Activated naive CD4-positive, alpha-beta T cell (primary cell): ENCODE data around the gene BSPRY.
"Not testable (repeated sequence)": the region's sequence is repeated elsewhere in the genome, so short reads cannot be mapped to it uniquely, and the experiment has no call there.

Experiments
- DNase-seq, 4 experiments: peaks; one replicate each; lab custom pipeline; 2025; lab: John Stamatoyannopoulos, UW

BSPRY gene

DNA sequence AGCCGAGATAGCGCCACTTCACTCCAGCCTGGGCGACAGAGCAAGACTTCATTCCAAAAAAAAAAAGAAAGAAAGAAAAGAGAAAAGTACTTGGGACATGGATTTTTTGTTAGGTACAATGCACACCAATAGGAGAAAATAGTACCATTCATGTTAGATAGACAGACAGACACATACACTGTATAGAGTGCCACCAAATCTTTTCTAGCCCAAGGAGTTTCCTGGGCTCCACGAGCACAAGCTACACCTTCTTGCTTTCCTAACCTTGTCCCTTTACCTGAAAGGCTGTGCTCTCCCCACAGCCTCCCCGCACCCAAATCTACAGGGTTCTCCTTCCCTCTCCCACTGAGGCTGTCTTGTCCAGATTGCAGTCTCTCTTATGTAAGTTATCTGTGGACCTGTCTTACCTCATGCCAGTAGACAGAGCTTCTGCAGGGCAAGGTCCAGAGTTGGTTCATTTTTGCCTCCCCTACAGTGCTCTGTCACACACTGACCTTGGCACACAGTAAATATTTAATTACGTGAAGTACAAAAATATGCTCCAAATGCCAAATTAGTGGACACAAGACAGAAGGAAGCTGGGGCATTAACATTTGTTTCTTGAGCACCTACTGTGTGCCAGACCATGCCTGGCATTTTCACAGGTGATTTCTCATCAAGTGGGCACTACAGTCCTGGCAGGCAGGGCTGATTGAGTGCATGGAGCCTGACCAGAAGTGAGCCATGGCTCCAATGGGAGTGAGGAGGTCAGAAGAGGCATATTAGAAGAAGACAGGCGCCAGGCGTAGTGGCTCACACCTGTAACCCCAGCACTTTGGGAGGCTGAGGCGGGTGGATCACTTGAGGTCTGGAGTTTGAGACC, 45.9 kb downstream of the BSPRY start:
- no peak for DNase-seq

DNA sequence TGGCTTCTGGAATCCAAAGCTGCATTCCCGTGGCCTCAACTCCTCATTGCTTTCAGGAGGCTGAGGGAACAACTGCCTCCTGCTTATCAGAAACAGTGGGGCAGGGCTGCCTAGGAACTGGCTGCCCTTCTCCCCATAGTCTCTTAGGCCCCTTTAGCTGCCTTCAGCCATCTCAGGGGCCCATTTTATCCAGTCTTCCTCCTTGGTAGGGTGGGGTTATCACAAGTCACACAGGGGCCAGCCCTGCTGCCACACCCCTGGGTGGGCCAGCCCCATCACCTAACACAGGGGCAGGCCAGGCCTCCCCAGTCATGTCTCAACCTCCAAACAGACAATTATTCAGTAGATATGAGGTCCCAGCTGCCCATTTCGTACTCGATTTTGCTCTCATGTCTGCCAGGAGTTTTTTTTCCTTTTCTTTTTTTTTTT, 47.9 kb downstream of the BSPRY start:
- no peak for DNase-seq

DNA sequence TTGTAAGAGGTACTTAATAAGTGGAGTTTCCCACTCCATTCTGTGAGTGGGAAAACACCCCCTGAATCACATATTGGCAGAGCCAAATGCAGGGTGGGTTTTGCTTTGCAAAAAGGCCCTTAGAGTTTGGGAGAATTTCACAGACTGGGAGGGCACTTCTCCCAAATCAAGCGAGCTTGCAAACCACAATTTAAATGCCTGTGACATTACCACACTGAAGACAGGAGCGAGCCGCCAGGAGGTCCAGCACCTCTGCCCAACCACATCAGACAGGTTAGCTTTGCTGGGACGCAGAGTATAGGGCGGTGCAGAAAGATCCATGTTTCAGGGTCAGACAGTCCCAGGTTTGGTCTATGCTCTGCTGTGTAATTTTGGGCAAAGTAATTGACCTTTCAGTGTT, 49.5 kb downstream of the BSPRY start:
- no peak for DNase-seq

GRCh38 chr9:113399646-113400200, 50.4 kb downstream of the BSPRY start:
- no peak for DNase-seq

- DNase-seq: peak; percentile 97 to 100 (median 99)
These were observed 51.9 kb downstream of the BSPRY start, which contains the start of gene ALAD for GRCh38 chr9:113401027-113401792. ALAD (minus strand) TSS chr9:113401284; CDS start chr9:113393559, 7,725 bp downstream.

DNA sequence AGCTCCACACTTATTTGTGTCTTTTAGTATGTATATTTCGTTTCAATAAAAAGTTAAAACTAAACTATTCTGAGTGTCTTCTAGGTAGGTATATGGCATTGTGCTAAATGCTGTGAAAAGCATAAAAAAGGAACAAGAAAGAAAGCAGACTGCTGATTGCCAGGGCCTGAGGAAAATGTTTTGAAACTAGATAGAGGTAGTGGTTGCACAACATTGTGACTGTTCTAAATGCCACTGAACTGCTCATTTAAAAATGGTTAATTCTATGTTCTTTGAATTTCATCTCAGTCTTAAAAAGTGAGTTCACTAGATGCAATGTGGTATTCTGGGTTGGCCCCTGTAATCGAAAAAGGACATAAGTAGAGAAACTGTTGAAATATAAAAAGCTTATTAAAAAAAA, 54.3 kb downstream of the BSPRY start:
- no peak for DNase-seq

DNA sequence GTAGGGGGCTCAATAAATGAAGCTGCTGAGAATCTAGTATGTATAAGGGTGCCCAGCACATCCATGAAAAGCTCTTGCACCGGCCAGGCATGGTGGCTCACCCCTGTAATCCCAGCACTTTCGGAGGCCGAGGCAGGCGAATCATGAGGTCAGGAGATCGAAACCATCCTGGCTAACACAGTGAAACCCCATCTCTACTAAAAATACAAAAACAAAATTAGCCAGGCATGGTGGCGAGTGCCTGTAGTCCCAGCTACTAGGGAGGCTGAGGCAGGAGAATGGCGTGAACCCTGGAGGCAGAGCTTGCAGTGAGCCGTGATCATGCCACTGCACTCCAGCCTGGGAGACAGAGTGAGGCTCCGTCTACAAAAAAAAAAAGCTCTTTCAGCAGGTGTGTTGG, 57.0 kb downstream of the BSPRY start:
- not testable (repeated sequence) for DNase-seq

DNA sequence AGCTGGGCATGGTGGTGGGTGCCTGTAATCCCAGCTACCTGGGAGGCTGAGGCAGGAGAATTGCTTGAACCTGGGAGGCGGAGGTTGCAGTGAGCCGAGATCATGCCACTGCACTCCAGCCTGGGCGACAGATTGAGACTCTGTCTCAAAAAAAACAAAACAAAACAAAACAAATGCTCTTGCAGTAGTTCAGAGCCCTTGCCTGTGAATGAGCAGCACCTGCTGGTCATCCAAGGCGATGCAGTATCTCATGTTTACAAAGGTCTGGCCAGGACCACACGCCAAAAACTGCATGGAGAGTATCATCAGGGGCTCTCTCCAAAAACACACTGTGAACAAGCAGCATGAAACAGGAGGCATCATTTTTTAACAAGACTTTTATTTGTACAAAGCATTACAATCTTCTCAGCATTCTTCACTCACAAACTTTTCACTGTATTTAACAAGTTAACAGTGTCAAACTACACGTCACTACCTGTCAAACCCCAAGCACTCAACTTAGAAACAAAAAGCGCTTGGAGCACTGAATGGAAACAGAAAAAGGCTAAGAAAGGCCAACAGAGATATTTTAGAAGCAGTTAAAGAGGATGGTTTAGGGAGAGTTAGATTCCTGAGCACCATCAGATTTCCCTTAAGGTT, 57.7 kb downstream of the BSPRY start:
- DNase-seq: peak in 2 of 4 experiments; percentile 3 to 43

DNA sequence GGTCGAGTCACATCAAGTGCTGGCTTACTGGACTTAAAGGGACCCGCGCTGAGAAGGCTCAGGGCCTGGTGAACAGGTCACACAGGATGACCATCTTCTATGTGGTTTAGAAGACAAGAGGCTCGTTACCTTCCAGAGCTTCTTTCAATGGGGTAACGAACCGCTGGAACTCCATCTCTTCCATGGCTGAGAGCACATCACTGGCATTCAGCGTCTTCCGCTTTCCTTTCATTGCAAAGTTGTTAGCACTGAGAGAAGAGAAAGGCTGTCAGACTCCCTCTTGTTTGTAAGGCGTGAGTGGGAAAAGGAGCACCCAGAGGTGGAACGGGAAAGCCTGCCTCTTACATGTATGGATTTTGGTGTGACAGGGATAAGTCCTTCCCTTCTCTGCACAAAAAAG, 60.1 kb downstream of the BSPRY start:
- DNase-seq: no peak

DNA sequence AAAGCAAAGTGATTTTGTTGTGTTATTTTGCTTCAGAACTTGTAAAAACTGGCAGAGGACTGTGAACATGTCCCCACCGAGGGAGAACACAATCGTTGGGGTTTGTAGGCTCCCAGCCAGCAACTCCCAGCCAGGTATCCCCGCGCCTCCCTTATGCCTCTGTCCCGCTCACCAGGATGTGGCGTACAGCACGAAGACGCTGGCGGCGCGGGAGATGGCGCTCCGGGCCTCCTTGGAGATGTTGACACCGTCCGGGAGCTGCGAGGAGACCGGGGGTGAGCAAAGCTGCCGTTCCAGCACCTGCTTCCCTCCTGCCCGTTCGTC, 60.5 kb downstream of the BSPRY start:
- DNase-seq: no peak

GRCh38 chr9:113410207-113410864, 61.0 kb downstream of the BSPRY start, which contains the start of the genes C9orf43 and POLE3:
C9orf43 (plus strand) TSS chr9:113410747; CDS start chr9:113413494, 2,747 bp downstream.
POLE3 (minus strand) TSS chr9:113410675; CDS start chr9:113410293, 382 bp downstream.
- DNase-seq: peak; percentile 92 to 98 (median 96)

DNA sequence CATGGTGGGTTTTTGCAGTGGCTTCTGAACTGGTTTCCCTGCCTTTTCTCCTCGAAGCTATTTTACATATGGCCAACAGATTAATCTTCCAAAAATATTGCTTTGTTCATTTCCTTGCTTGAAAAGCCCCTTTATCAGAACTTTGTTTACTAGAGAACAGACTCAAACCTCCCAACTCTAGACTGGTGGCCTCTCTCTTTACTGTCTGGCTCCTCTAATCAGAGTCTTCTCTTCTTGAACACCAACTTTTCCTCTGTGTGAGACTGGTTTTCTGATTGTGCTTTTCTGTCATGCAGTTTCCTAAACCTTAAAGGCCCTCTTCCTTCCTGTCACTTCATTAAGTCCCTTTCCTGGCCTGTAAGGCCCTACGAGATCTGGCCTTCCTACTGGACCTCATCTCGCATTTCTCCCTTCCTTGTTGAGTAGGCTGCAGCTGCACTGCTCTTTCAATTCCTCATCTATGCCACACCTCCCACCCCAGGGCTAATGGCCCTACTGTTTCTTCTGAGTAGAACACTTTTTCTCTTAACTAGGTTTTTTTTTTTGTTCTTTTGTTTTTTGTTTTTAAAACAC, 66.9 kb downstream of the BSPRY start:
- no peak for DNase-seq

GRCh38 chr9:113417370-113417769, 68.0 kb downstream of the BSPRY start:
- no peak for DNase-seq
